B cell (primary cell): ENCODE measurements around the gene ELAVL2. TPM values are rescaled to one million over a fixed set of nuclear protein-coding genes. Genes with fewer than 3 reads are reported as not detected.

Experiments used
- ATAC-seq: fragments of 200-7000 bp; cut with Tn5 transposase; one replicate; pipeline ENCODE4 v1.10.0; 2021; ENCODE audit warnings: low read depth, mild to moderate bottlenecking, moderate number of reproducible peaks, moderate library complexity
- CTCF ChIA-PET: fragments of 350-600 bp; sonication (Branson Sonifier 250); formaldehyde crosslinking; loops from one replicate; lab custom pipeline; 2021; ENCODE audit warnings: antibody characterized with exemption, inconsistent platforms; lab: Charles Lee
- POLR2A ChIA-PET: fragments of 350-600 bp; sonication (Branson Sonifier 250); formaldehyde crosslinking; loops from one replicate; lab custom pipeline; 2021; ENCODE audit warnings: antibody characterized with exemption; lab: Charles Lee
- DNase-seq: peaks from one replicate; pipeline ENCODE4 v3.0.0; 2013
- H2AFZ ChIP-seq: 2 replicates; pipeline ENCODE4 v1.6.1; 2012; ENCODE audit warnings: mild to moderate bottlenecking, low read depth, low read length; ENCODE audit not compliant: insufficient read depth, poor library complexity, severe bottlenecking
- H3K27ac ChIP-seq, 2 donors: 1 replicate in 1 of 2; 2 replicates in 1 of 2; pipeline ENCODE4 v1.5.1; 2012 to 2013; ENCODE audit warnings: low read length in 2 of 2, mild to moderate bottlenecking in 2 of 2, moderate library complexity in 1 of 2
- H3K27me3 ChIP-seq, 4 experiments: fragments of 200-600 bp in 1 of 4; sonication (generic) in 1 of 4; replicated peaks in 1 of 4; 1 replicate in 2 of 4; 2 replicates in 2 of 4; pipeline versions ENCODE4 v1.6.1 to v1.7.0; 2013 to 2016; ENCODE audit warnings: low read length in 3 of 4, mild to moderate bottlenecking in 2 of 4, mixed read lengths in 1 of 4, moderate library complexity in 1 of 4; ENCODE audit not compliant: insufficient read depth in 4 of 4, control insufficient read depth in 3 of 4; ENCODE audit errors: control extremely low read depth in 1 of 4
- H3K36me3 ChIP-seq, 2 experiments: replicated peaks in 1 of 2; 1 replicate in 1 of 2; 2 replicates in 1 of 2; pipeline versions ENCODE4 v1.6.1 to v1.7.1; 2013; ENCODE audit warnings: low read length in 1 of 2; ENCODE audit not compliant: insufficient read depth in 2 of 2, control insufficient read depth in 1 of 2; ENCODE audit errors: control extremely low read depth in 1 of 2, extremely low read depth in 1 of 2
- H3K4me1 ChIP-seq, 2 donors: fragments of 200-600 bp in 1 of 2; sonication (generic) in 1 of 2; 1 replicate in 1 of 2; 2 replicates in 1 of 2; pipeline versions ENCODE4 v1.5.1 to v1.6.1; 2013 to 2017; ENCODE audit warnings: low read length in 2 of 2; ENCODE audit not compliant: control insufficient read depth in 2 of 2, insufficient read depth in 2 of 2
- H3K4me2 ChIP-seq: replicated peaks from 2 replicates; pipeline ENCODE3; 2012; ENCODE audit warnings: mild to moderate bottlenecking, low read depth, low read length; ENCODE audit not compliant: poor library complexity, severe bottlenecking
- H3K4me3 ChIP-seq, 5 experiments: fragments of 200-600 bp in 1 of 5; sonication (generic) in 1 of 5; 1 replicate in 3 of 5; 2 replicates in 2 of 5; pipeline versions ENCODE4 v1.5.1 to v1.7.0; 2011 to 2016; ENCODE audit warnings: low read length in 4 of 5, mild to moderate bottlenecking in 4 of 5, low read depth in 2 of 5, control low read depth in 1 of 5, moderate library complexity in 1 of 5; ENCODE audit not compliant: insufficient read depth in 1 of 5; ENCODE audit errors: control extremely low read depth in 1 of 5, extremely low read depth in 1 of 5
- H3K79me2 ChIP-seq: fragments of 200-600 bp; sonication (generic); one replicate; pipeline ENCODE4 v1.6.0; 2016; ENCODE audit warnings: low read length; ENCODE audit not compliant: control insufficient read depth, insufficient read depth
- H3K9ac ChIP-seq: fragments of 200-600 bp; sonication (generic); 2 replicates; pipeline ENCODE4 v1.6.1; 2017; ENCODE audit warnings: mild to moderate bottlenecking, low read length, moderate library complexity
- H3K9me3 ChIP-seq, 3 donors: one replicate each; pipeline versions ENCODE4 v1.6.1 to v1.7.1; 2013; ENCODE audit warnings: low read length in 2 of 3; ENCODE audit not compliant: control insufficient read depth in 2 of 3, insufficient read depth in 1 of 3; ENCODE audit errors: control extremely low read depth in 1 of 3
- H4K20me1 ChIP-seq: 2 replicates; pipeline ENCODE4 v1.6.0; 2012; ENCODE audit warnings: mild to moderate bottlenecking, low read length; ENCODE audit not compliant: insufficient read depth, control insufficient read depth, poor library complexity, severe bottlenecking
- H3K27ac Mint-ChIP-seq: one replicate; pipeline ENCODE4 v1.8.0; 2021; ENCODE audit warnings: mixed read lengths
- H3K27me3 Mint-ChIP-seq: one replicate; pipeline ENCODE4 v1.8.0; 2021; ENCODE audit warnings: mixed read lengths
- H3K4me1 Mint-ChIP-seq: one replicate; pipeline ENCODE4 v1.8.0; 2021; ENCODE audit warnings: mixed read lengths
- H3K4me3 Mint-ChIP-seq: one replicate; pipeline ENCODE4 v1.8.0; 2021; ENCODE audit warnings: mixed read lengths
- H3K9me3 Mint-ChIP-seq: one replicate; pipeline ENCODE4 v1.8.0; 2022; ENCODE audit warnings: mixed read lengths; ENCODE audit not compliant: insufficient read depth
- CTCF ChIP-seq: fragments of 200-600 bp; IDR thresholded peaks from one replicate; pipeline ENCODE4 v1.8.0; 2022; ENCODE audit warnings: antibody characterized with exemption, mild to moderate bottlenecking
- EZH2 ChIP-seq: IDR thresholded peaks from 2 replicates; pipeline ENCODE4 v1.6.1; 2012; ENCODE audit warnings: borderline replicate concordance, low read depth, mild to moderate bottlenecking, moderate library complexity, low read length; ENCODE audit not compliant: insufficient read depth, poor library complexity, severe bottlenecking
- WGBS: methylation state at CpG from one replicate; pipeline ENCODE4 v1.1.5; 2013; ENCODE audit warnings: missing lambda C conversion rate; ENCODE audit not compliant: insufficient coverage; 5-methylcytosine and 5-hydroxymethylcytosine counted together
- intact Hi-C: fragments of 100-400 bp; cut with micrococcal nuclease; formaldehyde crosslinking; loops from one replicate; pipeline ENCODE4 v1.10.0; 2022
- polyA plus RNA-seq: library from polyadenylated mRNA; depleted of rRNA; stranded (reverse); fragments of >200 nt; gene quantifications from 2 replicates; pipeline ENCODE4 v1.2.3, GENCODE V29; 2012
- total RNA-seq, 2 donors: library from RNA; stranded (reverse); fragments of 120-200 nt in 1 of 2; gene quantifications; 1 replicate in 1 of 2; 2 replicates in 1 of 2; pipeline versions ENCODE4 v1.2.3 to v1.2.4, GENCODE V29; 2013 to 2022

The ELAVL2 gene
- total and polyA plus RNA-seq, 2 donors (not counting 1 experiment from before 2014, with no cell fraction given) = not detected

DNA sequence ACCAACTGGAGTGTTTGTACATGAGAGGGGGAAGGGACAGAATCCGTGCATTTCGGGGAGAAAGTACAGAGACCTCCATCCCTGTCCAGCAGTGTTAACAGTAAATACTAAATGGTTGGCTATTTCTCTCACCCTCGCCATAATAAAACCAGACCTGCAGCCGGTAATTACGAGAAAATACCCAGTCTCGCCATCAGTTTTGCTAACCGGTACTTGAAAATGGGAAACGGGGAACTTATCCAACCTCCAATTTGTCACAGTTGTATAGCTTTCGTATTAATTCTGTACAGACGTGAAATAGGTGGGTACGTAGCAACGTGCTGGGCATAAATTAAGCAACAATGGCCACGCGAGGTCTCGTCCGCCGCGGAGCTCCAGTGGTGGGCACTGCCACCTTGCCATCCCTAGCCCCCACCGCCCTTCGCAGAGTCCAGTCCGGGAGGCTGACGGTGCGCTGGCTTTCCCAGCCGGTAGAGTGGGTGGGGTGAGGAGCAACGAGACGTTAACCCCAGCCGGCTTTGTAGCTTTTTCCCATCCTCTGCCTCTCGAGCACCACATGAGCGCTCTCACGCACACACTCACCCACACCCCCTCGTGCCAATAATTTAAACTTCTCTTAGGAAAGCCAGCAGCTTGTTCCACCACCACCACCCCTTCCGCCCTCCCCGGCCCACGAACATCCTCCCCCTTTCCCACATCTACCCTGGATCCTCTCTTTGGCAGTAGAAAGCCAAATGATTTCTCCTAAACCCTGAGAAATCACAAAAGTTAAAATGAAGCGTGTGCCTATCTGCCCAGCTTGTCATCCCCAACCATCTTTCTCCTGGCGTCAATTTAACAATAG is 1.8 kb downstream of the ELAVL2 start:
- CTCF ChIA-PET = no interaction called here
- no peak overlapping the region for H3K4me3 Mint-ChIP-seq
- no peak for TF ChIP-seq CTCF
- no peak for TF ChIP-seq EZH2
- ATAC-seq = no peak
- no peak overlapping the region for H3K27ac Mint-ChIP-seq
- H3K4me1 Mint-ChIP-seq = no peaks in the 10 kb centered on the region
- Histone ChIP-seq H3K4me1 (peaks cover 0 to 4% of the 10 kb centered on the region in 2 donors), H3K27me3 (peaks cover 0 to 60% (median 25%) of the 10 kb centered on the region in 4 experiments), H3K9ac (no peak overlapping the region), H3K9me3 (peaks cover 0 to 39% (median 6%) of the 10 kb centered on the region in 3 donors), H2AFZ (no peak overlapping the region), H3K36me3 (no peaks in the 10 kb centered on the region), H3K4me3 (no peak overlapping the region), H3K27ac (no peak overlapping the region), H3K79me2 (no peaks in the 10 kb centered on the region), H4K20me1 (no peaks in the 10 kb centered on the region), H3K4me2 (no peak overlapping the region)
- POLR2A ChIA-PET = no interaction called here
- intact Hi-C loops = no loop called here
- H3K9me3 Mint-ChIP-seq = no peaks in the 10 kb centered on the region
- DNase-seq = no peak
- 20% methylated on average over 25 of the region's 36 CpGs for WGBS
- peaks cover 33% of the 10 kb centered on the region for H3K27me3 Mint-ChIP-seq

DNA sequence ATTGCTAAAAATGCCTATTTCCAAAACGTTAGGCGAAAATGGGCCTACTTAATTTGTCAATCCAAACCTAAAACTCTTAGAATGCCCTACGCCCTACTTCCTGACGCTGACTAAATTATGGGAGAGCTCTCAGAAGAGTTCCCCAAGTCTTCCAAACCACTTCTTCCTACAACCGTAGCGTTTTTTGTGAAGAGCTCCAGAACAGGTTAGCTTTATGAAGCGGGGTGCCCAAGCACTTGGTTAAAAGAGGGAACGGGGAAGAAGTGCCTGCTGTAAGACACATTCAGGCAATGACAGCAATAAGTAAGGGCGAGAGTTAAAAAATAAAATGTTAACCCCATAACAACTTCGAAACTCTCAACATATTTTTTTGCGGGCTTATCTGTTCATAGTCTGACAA is 2.8 kb downstream of the ELAVL2 start:
- TF ChIP-seq EZH2 = no peak
- no peak for TF ChIP-seq CTCF
- no peaks in the 10 kb centered on the region for H3K79me2 ChIP-seq
- H3K27ac Mint-ChIP-seq = no peak overlapping the region
- no peak overlapping the region for H3K27ac ChIP-seq
- POLR2A ChIA-PET = no interaction called here
- H3K9me3 ChIP-seq = peaks cover 0 to 39% (median 6%) of the 10 kb centered on the region in 3 donors
- H3K9ac ChIP-seq = no peak overlapping the region
- H2AFZ ChIP-seq = no peak overlapping the region
- H3K4me2 ChIP-seq = no peak overlapping the region
- no peak overlapping the region for H3K4me3 ChIP-seq
- H3K27me3 Mint-ChIP-seq = peaks cover 31% of the 10 kb centered on the region
- peaks cover 0 to 4% of the 10 kb centered on the region in 2 donors for H3K4me1 ChIP-seq
- WGBS = 27% methylated on average over 8 of the region's 11 CpGs
- ATAC-seq (no peak), DNase-seq (no peak)
- H3K9me3 Mint-ChIP-seq = no peaks in the 10 kb centered on the region
- H3K4me1 Mint-ChIP-seq = no peaks in the 10 kb centered on the region
- H3K4me3 Mint-ChIP-seq = no peak overlapping the region
- H3K27me3 ChIP-seq = peaks cover 0 to 62% (median 25%) of the 10 kb centered on the region in 4 experiments
- H4K20me1 ChIP-seq = no peaks in the 10 kb centered on the region
- no peaks in the 10 kb centered on the region for H3K36me3 ChIP-seq
- intact Hi-C loops = no loop called here
- CTCF ChIA-PET = no interaction called here
